Nephron (organoid): ENCODE measurements around the gene PTPRU.
A peak's percentile ranks its signal among the peaks of the same experiment; 100 is the strongest.

Experiments used
- H3K27ac Mint-ChIP-seq, 3 experiments: 2 replicates each; pipeline ENCODE4 v1.8.0; 2020; ENCODE audit warnings: mixed read lengths in 3 of 3, mild to moderate bottlenecking in 2 of 3, moderate library complexity in 1 of 3
- H3K27me3 Mint-ChIP-seq: 2 replicates; pipeline ENCODE4 v1.8.0; 2021; ENCODE audit warnings: low read depth, mild to moderate bottlenecking, moderate library complexity, mixed read lengths
- H3K36me3 Mint-ChIP-seq: 2 replicates; pipeline ENCODE4 v1.8.0; 2020; ENCODE audit warnings: low read depth, mixed read lengths
- H3K4me1 Mint-ChIP-seq: 2 replicates; pipeline ENCODE4 v1.8.0; 2020; ENCODE audit warnings: mixed read lengths
- H3K4me3 Mint-ChIP-seq, 3 experiments: 2 replicates each; pipeline ENCODE4 v1.8.0; 2020; ENCODE audit warnings: mild to moderate bottlenecking in 3 of 3, mixed read lengths in 3 of 3, moderate library complexity in 2 of 3
- H3K9me3 Mint-ChIP-seq: 2 replicates; pipeline ENCODE4 v1.8.0; 2020; ENCODE audit warnings: mixed read lengths
- TF ChIP-seq, protein P1 (sequence below), 3 experiments: fragments of 200-600 bp; sonication (generic); IDR thresholded peaks; one replicate each; pipeline ENCODE4 v1.5.0; 2021; ENCODE audit warnings: antibody characterized with exemption in 3 of 3; ENCODE audit not compliant: unreplicated experiment in 3 of 3

The PTPRU gene

DNA sequence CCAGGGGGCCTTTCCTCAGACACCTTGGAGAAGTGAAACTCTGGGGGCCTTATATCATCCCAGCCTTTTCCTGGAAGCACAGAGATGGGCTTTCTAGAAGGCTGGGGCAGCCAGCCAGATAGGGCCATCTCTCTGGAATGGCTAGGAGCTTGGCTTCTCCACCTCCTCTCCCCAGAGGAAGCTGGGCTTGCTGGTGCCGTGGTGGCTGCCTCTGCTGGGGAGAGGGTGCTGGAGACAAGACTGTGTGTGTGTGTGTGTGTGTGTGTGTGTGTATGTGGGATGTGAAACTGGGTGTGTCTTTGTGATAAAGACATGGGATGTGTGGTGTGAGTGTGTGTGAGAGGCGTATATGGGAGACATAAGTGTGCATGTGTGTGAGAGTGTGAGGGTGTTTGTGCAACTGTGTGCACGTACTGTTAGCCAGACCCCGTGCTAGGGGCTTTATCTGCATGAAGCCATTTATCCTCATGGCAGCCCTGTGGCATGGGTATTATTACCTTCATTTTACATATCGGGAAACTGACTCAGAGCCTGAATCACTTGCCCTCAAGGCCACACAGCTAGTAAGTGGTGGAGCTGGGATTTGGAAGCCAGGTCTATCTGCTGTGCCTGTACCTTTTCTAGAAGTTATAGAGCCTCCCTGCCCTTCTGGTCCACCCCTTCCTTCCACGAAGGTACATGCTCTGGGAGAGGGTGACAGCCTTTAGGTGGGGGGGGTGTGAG, 44.2 kb downstream of the PTPRU start:
- Mint-ChIP-seq H3K4me1 (peaks cover 24% of the 10 kb centered on the region), H3K9me3 (no peaks in the 10 kb centered on the region), H3K27me3 (no peaks in the 10 kb centered on the region), H3K27ac (peak overlapping the region; percentile 7 to 67 (median 9)), H3K36me3 (peaks cover 16% of the 10 kb centered on the region), H3K4me3 (no peak overlapping the region)
- TF ChIP-seq, protein P1, sequence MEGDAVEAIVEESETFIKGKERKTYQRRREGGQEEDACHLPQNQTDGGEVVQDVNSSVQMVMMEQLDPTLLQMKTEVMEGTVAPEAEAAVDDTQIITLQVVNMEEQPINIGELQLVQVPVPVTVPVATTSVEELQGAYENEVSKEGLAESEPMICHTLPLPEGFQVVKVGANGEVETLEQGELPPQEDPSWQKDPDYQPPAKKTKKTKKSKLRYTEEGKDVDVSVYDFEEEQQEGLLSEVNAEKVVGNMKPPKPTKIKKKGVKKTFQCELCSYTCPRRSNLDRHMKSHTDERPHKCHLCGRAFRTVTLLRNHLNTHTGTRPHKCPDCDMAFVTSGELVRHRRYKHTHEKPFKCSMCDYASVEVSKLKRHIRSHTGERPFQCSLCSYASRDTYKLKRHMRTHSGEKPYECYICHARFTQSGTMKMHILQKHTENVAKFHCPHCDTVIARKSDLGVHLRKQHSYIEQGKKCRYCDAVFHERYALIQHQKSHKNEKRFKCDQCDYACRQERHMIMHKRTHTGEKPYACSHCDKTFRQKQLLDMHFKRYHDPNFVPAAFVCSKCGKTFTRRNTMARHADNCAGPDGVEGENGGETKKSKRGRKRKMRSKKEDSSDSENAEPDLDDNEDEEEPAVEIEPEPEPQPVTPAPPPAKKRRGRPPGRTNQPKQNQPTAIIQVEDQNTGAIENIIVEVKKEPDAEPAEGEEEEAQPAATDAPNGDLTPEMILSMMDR (IDR thresholded peaks at IDR 0.05; ENCODE audit: unreplicated experiment in 3 of 3) = no peak

DNA sequence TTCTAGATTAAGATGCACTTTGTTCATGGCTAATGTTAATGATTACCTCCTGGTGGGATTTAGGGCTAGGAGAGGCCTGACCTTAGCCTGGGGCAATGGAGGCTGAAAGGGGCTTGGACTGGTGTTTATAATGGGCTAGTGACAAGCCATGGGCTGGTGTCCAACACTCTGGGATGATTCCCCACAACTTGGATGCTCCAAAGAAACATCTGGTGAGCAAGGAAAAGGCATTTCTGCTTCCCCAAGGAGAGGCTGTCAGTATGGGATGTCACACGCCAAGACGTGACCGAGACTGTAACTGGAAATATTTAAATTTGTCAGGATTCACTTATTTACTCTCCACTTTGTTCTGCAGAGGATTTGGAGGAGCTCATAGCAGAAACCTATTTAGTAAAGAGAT, 45.2 kb downstream of the PTPRU start:
- Mint-ChIP-seq H3K9me3 (no peaks in the 10 kb centered on the region), H3K36me3 (peaks cover 13% of the 10 kb centered on the region), H3K4me3 (no peak overlapping the region), H3K27me3 (no peaks in the 10 kb centered on the region), H3K27ac (peak overlapping the region in 2 of 3 experiments; percentile 61 to 82), H3K4me1 (peaks cover 24% of the 10 kb centered on the region)
- TF ChIP-seq, protein P1 (IDR thresholded peaks at IDR 0.05; ENCODE audit: unreplicated experiment in 3 of 3) = no peak

DNA sequence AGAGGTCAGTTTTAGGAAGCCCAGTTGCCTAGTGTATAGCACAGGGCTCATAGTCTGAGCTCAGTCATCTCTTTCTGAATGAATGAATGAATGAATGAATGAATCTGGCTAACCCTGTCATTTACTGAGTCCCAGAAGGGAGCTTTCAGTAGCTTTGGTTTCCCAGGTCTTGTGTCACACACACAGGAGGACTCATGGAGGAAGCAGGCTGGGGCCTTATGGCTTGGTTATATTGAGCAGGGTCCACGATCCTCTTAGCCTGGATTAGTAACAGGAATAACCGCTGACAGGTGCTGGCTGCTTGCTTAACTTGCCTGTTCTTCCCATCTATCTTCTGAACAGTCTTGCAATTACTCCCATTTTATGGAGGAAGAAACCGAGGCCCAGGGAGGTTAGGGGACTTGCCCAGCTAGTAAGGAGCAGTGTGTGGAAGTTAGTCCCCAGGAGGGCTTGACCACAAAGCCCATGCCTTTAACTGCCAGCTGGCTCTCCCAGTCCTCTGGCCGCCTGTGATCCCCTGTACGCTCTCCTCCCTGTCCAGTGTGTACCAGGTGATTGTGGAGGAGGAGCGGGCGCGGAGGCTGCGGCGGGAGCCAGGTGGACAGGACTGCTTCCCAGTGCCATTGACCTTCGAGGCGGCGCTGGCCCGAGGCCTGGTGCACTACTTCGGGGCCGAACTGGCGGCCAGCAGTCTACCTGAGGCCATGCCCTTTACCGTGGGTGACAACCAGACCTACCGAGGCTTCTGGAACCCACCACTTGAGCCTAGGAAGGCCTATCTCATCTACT, 46.0 kb downstream of the PTPRU start:
- Mint-ChIP-seq H3K4me1 (peaks cover 24% of the 10 kb centered on the region), H3K9me3 (no peaks in the 10 kb centered on the region), H3K36me3 (peaks cover 8% of the 10 kb centered on the region), H3K4me3 (no peak overlapping the region), H3K27ac (peak overlapping the region in 1 of 3 experiments; percentile 20), H3K27me3 (no peaks in the 10 kb centered on the region)
- TF ChIP-seq, protein P1 (IDR thresholded peaks at IDR 0.05; ENCODE audit: unreplicated experiment in 3 of 3) = no peak

DNA sequence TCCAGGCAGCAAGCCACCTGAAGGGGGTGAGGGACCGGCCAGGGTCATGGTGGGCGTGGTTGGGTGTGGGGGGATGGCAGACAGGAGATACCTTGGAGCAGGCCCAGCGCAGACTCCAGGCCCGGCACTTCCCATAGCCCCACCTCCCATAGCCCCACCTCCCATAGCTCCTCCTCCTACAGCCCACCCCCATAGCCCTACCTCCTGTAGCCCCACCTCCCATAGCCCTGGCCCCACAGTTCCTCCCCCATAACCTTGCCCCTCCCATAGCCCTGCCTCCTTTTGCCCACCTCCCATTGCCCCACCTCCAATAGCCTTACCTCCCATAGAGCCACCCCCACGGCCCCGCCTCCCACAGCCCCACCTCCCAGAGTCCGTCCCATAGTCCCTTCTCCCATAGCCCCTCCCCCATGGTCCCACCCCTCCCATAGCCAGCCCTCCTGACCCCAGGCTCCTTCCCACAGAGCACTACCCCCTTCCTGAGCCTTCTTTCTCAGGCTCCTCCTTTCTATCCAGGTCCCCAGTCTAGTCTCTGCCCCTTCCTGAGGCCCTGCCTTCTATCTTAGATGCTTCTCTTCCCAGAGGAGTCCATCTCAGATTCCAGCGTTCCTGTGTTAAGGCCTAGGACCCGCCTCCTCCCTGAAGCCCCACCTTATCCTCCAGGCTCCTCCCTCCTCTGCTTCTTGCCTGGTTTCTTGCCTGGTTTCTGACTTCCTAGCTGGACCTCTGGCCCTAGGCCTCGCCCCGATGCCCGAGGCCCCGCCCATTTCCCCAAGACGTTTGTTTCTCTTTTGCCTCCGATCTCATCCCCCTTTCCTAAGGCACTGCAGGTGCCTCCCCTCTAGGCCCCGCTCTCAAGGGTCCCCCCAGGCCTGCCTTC, 46.8 kb downstream of the PTPRU start:
- H3K27me3 Mint-ChIP-seq = no peaks in the 10 kb centered on the region
- peaks cover 24% of the 10 kb centered on the region for H3K4me1 Mint-ChIP-seq
- H3K4me3 Mint-ChIP-seq = peak overlapping the region; percentile 30 to 64 (median 64)
- H3K27ac Mint-ChIP-seq = peak overlapping the region in 2 of 3 experiments; percentile 61 to 86
- peaks cover 5% of the 10 kb centered on the region for H3K36me3 Mint-ChIP-seq
- TF ChIP-seq, protein P1 (IDR thresholded peaks at IDR 0.05; ENCODE audit: unreplicated experiment in 3 of 3) = no peak
- no peaks in the 10 kb centered on the region for H3K9me3 Mint-ChIP-seq

DNA sequence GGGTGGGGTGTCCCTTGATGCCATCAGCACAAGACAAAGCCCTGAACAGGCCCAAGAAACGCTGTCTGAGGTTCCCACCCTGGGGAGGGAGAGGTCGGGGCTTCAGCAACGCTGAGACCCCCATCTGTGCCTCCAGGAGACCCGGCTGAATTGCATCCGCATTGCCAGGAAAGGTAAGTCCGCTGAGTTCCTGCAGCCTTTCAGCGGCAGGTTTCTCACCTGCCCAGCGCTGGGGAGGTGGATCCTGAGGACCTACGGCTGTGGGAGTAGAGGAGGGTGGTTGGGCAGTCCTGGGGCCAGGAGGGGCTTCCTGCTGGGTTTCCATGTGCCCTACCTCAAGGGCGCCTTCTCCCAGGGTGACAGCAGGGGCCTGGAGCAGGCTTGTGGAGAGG, 47.5 kb downstream of the PTPRU start:
- Mint-ChIP-seq H3K9me3 (no peaks in the 10 kb centered on the region), H3K4me1 (peaks cover 24% of the 10 kb centered on the region), H3K4me3 (peak overlapping the region; percentile 30 to 64 (median 64)), H3K27me3 (no peaks in the 10 kb centered on the region), H3K27ac (peak overlapping the region in 1 of 3 experiments; percentile 86), H3K36me3 (no peaks in the 10 kb centered on the region)
- TF ChIP-seq, protein P1 (IDR thresholded peaks at IDR 0.05; ENCODE audit: unreplicated experiment in 3 of 3) = no peak
